H1 (cell line): Measurements from ENCODE around the gene SLC6A20. TPM values are rescaled to one million over a fixed set of nuclear protein-coding genes. Genes with fewer than 3 reads are reported as not detected.

Source experiments
- CTCF ChIA-PET: fragments of 300-600 bp; sonication (Branson Sonifier 250); formaldehyde crosslinking; loops from one replicate; lab custom pipeline; 2021; ENCODE audit not compliant: partially characterized antibody; lab: Charles Lee
- POLR2A ChIA-PET: fragments of 300-600 bp; sonication (Branson Sonifier 250); formaldehyde crosslinking; loops from one replicate; lab custom pipeline; 2021; ENCODE audit warnings: inconsistent platforms; ENCODE audit not compliant: partially characterized antibody; lab: Charles Lee
- DNase-seq, 2 experiments: peaks; one replicate each; pipeline versions ENCODE4 v3.0.0 to v3.0.0-alpha.2; 2010 to 2022; ENCODE audit warnings: low spot score in 2 of 2, low read depth in 1 of 2, mixed read lengths in 1 of 2
- FAIRE-seq: peaks from 2 replicates; lab custom pipeline; 2011; peaks lifted over from hg19 to GRCh38; lab: Jason Lieb, UNC
- H2AFZ ChIP-seq: 2 replicates; pipeline ENCODE4 v1.8.1; 2012; ENCODE audit warnings: low read length, inconsistent platforms
- H2AK5ac ChIP-seq: 2 replicates; pipeline ENCODE4 v1.6.1; 2013; ENCODE audit warnings: low read depth, low read length
- H2BK120ac ChIP-seq: replicated peaks from 2 replicates; pipeline ENCODE3; 2013; ENCODE audit warnings: low read depth, low read length, inconsistent platforms
- H2BK12ac ChIP-seq: 2 replicates; pipeline ENCODE4 v1.6.1; 2013; ENCODE audit warnings: low read depth, low read length
- H2BK15ac ChIP-seq: 2 replicates; pipeline ENCODE4 v1.6.1; 2013; ENCODE audit warnings: low read length
- H2BK20ac ChIP-seq: 2 replicates; pipeline ENCODE4 v1.6.1; 2013; ENCODE audit warnings: low read length
- H2BK5ac ChIP-seq: 2 replicates; pipeline ENCODE4 v1.6.1; 2013; ENCODE audit warnings: low read depth, low read length
- H3K14ac ChIP-seq: 2 replicates; pipeline ENCODE4 v1.6.1; 2013; ENCODE audit warnings: inconsistent platforms; ENCODE audit not compliant: insufficient read length
- H3K18ac ChIP-seq: 2 replicates; pipeline ENCODE4 v1.6.1; 2013; ENCODE audit warnings: low read length; ENCODE audit errors: extremely low read depth
- H3K23ac ChIP-seq: 2 replicates; pipeline ENCODE4 v1.6.1; 2013; ENCODE audit warnings: inconsistent platforms; ENCODE audit not compliant: insufficient read length
- H3K23me2 ChIP-seq: 2 replicates; pipeline ENCODE4 v1.6.1; 2013; ENCODE audit warnings: low read depth, low read length
- H3K27ac ChIP-seq: 2 replicates; pipeline ENCODE4 v1.6.1; 2011; ENCODE audit warnings: low read depth, low read length, inconsistent platforms
- H3K27me3 ChIP-seq, 4 experiments: replicated peaks in 1 of 4; 1 replicate in 1 of 4; 2 replicates in 3 of 4; pipeline versions ENCODE4 v1.6.1 to v1.8.1; 2011 to 2013; ENCODE audit warnings: low read length in 3 of 4, mild to moderate bottlenecking in 3 of 4, inconsistent platforms in 2 of 4, mixed read lengths in 2 of 4, moderate library complexity in 1 of 4; ENCODE audit not compliant: control insufficient read depth in 3 of 4, insufficient read depth in 3 of 4; ENCODE audit errors: extremely low read depth in 1 of 4
- H3K36me3 ChIP-seq, 4 experiments: 2 replicates each; pipeline versions ENCODE4 v1.6.1 to v1.8.1; 2011 to 2013; ENCODE audit warnings: mild to moderate bottlenecking in 4 of 4, low read length in 3 of 4, moderate library complexity in 2 of 4, control low read depth in 1 of 4, inconsistent platforms in 1 of 4; ENCODE audit not compliant: insufficient read depth in 4 of 4, control insufficient read depth in 2 of 4
- H3K4ac ChIP-seq: replicated peaks from 2 replicates; pipeline ENCODE3; 2013; ENCODE audit warnings: low read length, low read depth, mixed read lengths, inconsistent platforms; ENCODE audit not compliant: insufficient read length
- H3K4me1 ChIP-seq, 4 experiments: replicated peaks in 1 of 4; 1 replicate in 1 of 4; 2 replicates in 3 of 4; pipeline versions ENCODE4 v1.6.1 to v1.8.1; 2011 to 2013; ENCODE audit warnings: low read length in 3 of 4, inconsistent platforms in 2 of 4, mixed read lengths in 1 of 4; ENCODE audit not compliant: insufficient read depth in 4 of 4, control insufficient read depth in 3 of 4
- H3K4me2 ChIP-seq, 2 experiments: 2 replicates each; pipeline versions ENCODE4 v1.6.1 to v1.8.1; 2011 to 2013; ENCODE audit warnings: low read depth in 2 of 2, low read length in 2 of 2, control low read depth in 1 of 2, inconsistent platforms in 1 of 2, mild to moderate bottlenecking in 1 of 2; ENCODE audit not compliant: insufficient read depth in 1 of 2
- H3K4me3 ChIP-seq, 4 experiments: fragments of 200-600, 300-600 bp in 1 of 4; sonication (generic), shearing (Covaris generic), sonication (Bioruptor Twin) in 1 of 4; 2 replicates each; pipeline versions ENCODE4 v1.5.1 to v1.8.1; 2011 to 2016; ENCODE audit warnings: low read length in 4 of 4, low read depth in 3 of 4, control low read depth in 2 of 4, inconsistent platforms in 2 of 4, mild to moderate bottlenecking in 2 of 4, mixed read lengths in 1 of 4, moderate library complexity in 1 of 4; ENCODE audit not compliant: insufficient read depth in 2 of 4; ENCODE audit errors: extremely low read depth in 1 of 4
- H3K56ac ChIP-seq: replicated peaks from 2 replicates; pipeline ENCODE3; 2013; ENCODE audit warnings: low read depth, mild to moderate bottlenecking, mixed read lengths, low read length, inconsistent platforms; ENCODE audit not compliant: insufficient read length
- H3K79me1 ChIP-seq: 2 replicates; pipeline ENCODE4 v1.6.1; 2013; ENCODE audit warnings: low read depth, low read length, control low read depth
- H3K79me2 ChIP-seq, 2 experiments: 2 replicates each; pipeline versions ENCODE4 v1.6.1 to v1.8.1; 2012 to 2013; ENCODE audit warnings: low read length in 2 of 2, mild to moderate bottlenecking in 2 of 2, inconsistent platforms in 1 of 2; ENCODE audit not compliant: insufficient read depth in 2 of 2, control insufficient read depth in 1 of 2
- H3K9ac ChIP-seq, 4 experiments: replicated peaks in 1 of 4; 1 replicate in 1 of 4; 2 replicates in 3 of 4; pipeline versions ENCODE4 v1.6.1 to v1.8.1; 2011 to 2013; ENCODE audit warnings: low read depth in 3 of 4, low read length in 3 of 4, control low read depth in 2 of 4, mild to moderate bottlenecking in 2 of 4, moderate library complexity in 2 of 4, inconsistent platforms in 1 of 4; ENCODE audit errors: extremely low read depth in 1 of 4
- H3K9me3 ChIP-seq, 2 experiments: 2 replicates each; pipeline versions ENCODE4 v1.6.1 to v1.8.1; 2012 to 2013; ENCODE audit warnings: mild to moderate bottlenecking in 2 of 2, moderate library complexity in 2 of 2, control low read depth in 1 of 2, inconsistent platforms in 1 of 2, low read depth in 1 of 2, low read length in 1 of 2, mixed read lengths in 1 of 2; ENCODE audit not compliant: insufficient read depth in 2 of 2
- H4K20me1 ChIP-seq, 2 experiments: replicated peaks in 1 of 2; 2 replicates each; pipeline versions ENCODE3 to v1.8.1; 2011 to 2013; ENCODE audit warnings: inconsistent platforms in 2 of 2, low read length in 2 of 2, mild to moderate bottlenecking in 1 of 2; ENCODE audit not compliant: insufficient read depth in 2 of 2, control insufficient read depth in 1 of 2
- H4K5ac ChIP-seq: 2 replicates; pipeline ENCODE4 v1.6.1; 2013; ENCODE audit warnings: low read length, low read depth, mixed read lengths, inconsistent platforms; ENCODE audit not compliant: insufficient read length
- H4K8ac ChIP-seq: 2 replicates; pipeline ENCODE4 v1.8.0; 2013; ENCODE audit warnings: mild to moderate bottlenecking, moderate library complexity, low read length, inconsistent platforms; ENCODE audit not compliant: insufficient read depth; ENCODE audit errors: extremely low read depth
- H4K91ac ChIP-seq: replicated peaks from 2 replicates; pipeline ENCODE3; 2013; ENCODE audit warnings: low read length, mixed read lengths, inconsistent platforms; ENCODE audit not compliant: insufficient read length
- EGR1 ChIP-seq: IDR thresholded peaks from 2 replicates; pipeline ENCODE4 v1.6.1; 2011; ENCODE audit warnings: low read depth, low read length, borderline replicate concordance
- FOSL1 ChIP-seq: IDR thresholded peaks from 2 replicates; pipeline ENCODE4 v1.6.1; 2011; ENCODE audit warnings: mild to moderate bottlenecking, low read depth, low read length, moderate library complexity; ENCODE audit not compliant: insufficient read depth
- MAFK ChIP-seq: IDR thresholded peaks from 2 replicates; pipeline ENCODE4 v1.6.1; 2012; ENCODE audit warnings: low read depth, mild to moderate bottlenecking, improper control_type of control experiment, low read length
- NANOG ChIP-seq: IDR thresholded peaks from 2 replicates; pipeline ENCODE4 v1.6.1; 2011; ENCODE audit warnings: low read length, low read depth, mild to moderate bottlenecking, inconsistent platforms; ENCODE audit not compliant: insufficient read depth, poor library complexity, severe bottlenecking
- POLR2AphosphoS5 ChIP-seq: IDR thresholded peaks from 2 replicates; pipeline ENCODE4 v1.6.1; 2011; ENCODE audit warnings: low read depth, low read length
- RBBP5 ChIP-seq: IDR thresholded peaks from 2 replicates; pipeline ENCODE4 v1.7.1; 2012; ENCODE audit warnings: low read depth, mild to moderate bottlenecking, inconsistent platforms, low read length, moderate library complexity, borderline replicate concordance
- SP2 ChIP-seq: IDR thresholded peaks from 2 replicates; pipeline ENCODE4 v1.6.1; 2012; ENCODE audit warnings: mild to moderate bottlenecking, low read length, inconsistent platforms
- TCF12 ChIP-seq: IDR thresholded peaks from 2 replicates; pipeline ENCODE4 v1.6.1; 2011; ENCODE audit warnings: low read depth, mild to moderate bottlenecking, low read length
- TEAD4 ChIP-seq: IDR thresholded peaks from 2 replicates; pipeline ENCODE4 v1.6.1; 2012; ENCODE audit warnings: low read depth, low read length, inconsistent platforms, mixed read lengths
- ZNF274 ChIP-seq: IDR thresholded peaks from 2 replicates; pipeline ENCODE4 v1.7.0; 2012; ENCODE audit warnings: low read length, borderline replicate concordance; ENCODE audit errors: extremely low read depth
- WGBS, 2 experiments: shearing (Covaris generic) in 1 of 2; methylation state at CpG; one replicate each; pipeline versions ENCODE4 v1.1.6 to v1.1.7; 2013 to 2015; ENCODE audit warnings: low lambda C conversion rate in 2 of 2, mixed read lengths in 2 of 2, inconsistent platforms in 1 of 2, low coverage in 1 of 2, missing lambda C conversion rate in 1 of 2; ENCODE audit not compliant: insufficient replicate concordance in 2 of 2, insufficient coverage in 1 of 2, insufficient read length in 1 of 2; ENCODE audit errors: extremely low coverage in 1 of 2, missing lambda C conversion rate in 1 of 2; 5-methylcytosine and 5-hydroxymethylcytosine counted together
- polyA plus RNA-seq, 7 experiments: library from polyadenylated mRNA; depleted of rRNA in 3 of 7; stranded (reverse) in 5 of 7; unstranded in 2 of 7; fragments of >200 nt in 5 of 7; fragments of 200-250 nt in 2 of 7; gene quantifications; 1 replicate in 5 of 7; 2 replicates in 1 of 7; 4 replicates in 1 of 7; pipeline versions ENCODE4 v1.2.1 to v1.2.3, GENCODE V29; 2011 to 2013; ENCODE audit warnings: missing spikeins in 2 of 7, mixed read lengths in 2 of 7
- total RNA-seq: library from RNA; stranded (reverse); fragmentation: NEBNext Ultra II Directional; extraction: Animal tissue kit (Norgen Biotek cat#: 25700); gene quantifications from 2 replicates; pipeline ENCODE4 v1.2.1, GENCODE V29; 2021

SLC6A20 gene
- total and polyA plus RNA-seq, 2 of the 8 experiments (the other 6 are each of a cell fraction or from before 2014, with no cell fraction given), result 0.05 TPM; not detected in 1

DNA sequence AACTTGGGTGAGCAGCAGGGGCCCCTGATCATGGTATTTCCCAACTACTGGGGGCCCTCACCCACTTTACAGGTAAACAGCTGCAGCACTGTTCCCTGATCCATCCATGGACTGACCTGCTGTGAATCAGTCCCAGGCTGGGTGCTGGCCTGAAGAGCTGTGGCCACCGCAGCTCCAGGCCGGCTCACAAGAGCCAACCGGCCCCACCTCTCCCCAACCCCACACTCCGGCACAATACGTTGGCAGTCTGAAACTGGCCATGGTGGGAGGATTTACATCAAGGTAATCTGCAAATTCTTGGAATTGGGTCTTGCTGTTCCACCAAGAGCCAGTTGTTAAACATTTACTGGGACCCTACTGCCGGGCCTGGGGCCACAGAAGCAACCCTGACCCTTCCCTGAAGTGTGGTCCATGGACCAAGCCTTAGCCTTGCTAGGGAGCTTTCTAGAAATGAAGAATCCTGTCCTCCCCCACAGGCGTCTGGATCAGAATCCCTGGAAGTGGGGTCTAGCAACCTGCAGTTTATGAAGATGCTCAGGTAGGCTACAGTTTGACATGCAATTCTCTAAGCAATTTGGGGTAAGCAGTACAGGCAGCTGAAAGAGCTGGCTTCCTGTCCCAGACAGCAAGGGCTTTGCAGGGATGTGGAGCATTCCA, 3.7 kb downstream of the SLC6A20 start:
- Histone ChIP-seq H3K4me2 (no peak overlapping the region), H3K4me1 (peaks cover 0 to 3% (median 0%) of the 10 kb centered on the region in 4 experiments; a peak in 2 of 7 replicates), H4K91ac (no peak overlapping the region), H3K79me2 (no peaks in the 10 kb centered on the region), H3K9me3 (0 out of 4 replicates have a peak, but pooled peaks cover 0 to 3% of the 10 kb centered on the region in 2 experiments), H2AK5ac (no peak overlapping the region), H2BK15ac (no peak overlapping the region), H3K23ac (no peak overlapping the region), H2BK120ac (no peak overlapping the region), H4K8ac (no peak overlapping the region), H3K27me3 (peaks cover 22 to 40% (median 35%) of the 10 kb centered on the region in 4 experiments), H3K23me2 (peaks cover 2% of the 10 kb centered on the region; the same call in 1 of the 2 replicates), H3K14ac (no peak overlapping the region), H3K18ac (no peak overlapping the region), H4K5ac (no peak overlapping the region), H2AFZ (no peak overlapping the region), H3K9ac (no peak overlapping the region), H2BK12ac (no peak overlapping the region), H4K20me1 (peaks cover 0 to 2% of the 10 kb centered on the region in 2 experiments), H3K56ac (no peak overlapping the region), H3K4me3 (no peak overlapping the region), H3K4ac (no peak overlapping the region)
- CTCF ChIA-PET, result interaction anchor here (0.6 to 1.5 kb wide), 2 partner anchors 196 to 756 kb away, joined by 3 read pairs; no protein-coding TSS in a partner anchor
- 89% methylated on average over 7 of the region's 7 CpGs; no CpG with 5 or more reads in 1 of the 2 experiments for WGBS, 2 experiments
- DNase-seq, result no peak
- POLR2A ChIA-PET, result no interaction called here
- no peak for TF ChIP-seq EGR1
- no peak for TF ChIP-seq RBBP5
- TF ChIP-seq SP2, result no peak
- TF ChIP-seq TCF12, result no peak
- TF ChIP-seq POLR2AphosphoS5, result no peak
- TF ChIP-seq TEAD4, result no peak
- no peak for TF ChIP-seq FOSL1
- no peak for TF ChIP-seq MAFK
- TF ChIP-seq NANOG, result no peak
- TF ChIP-seq ZNF274, result no peak
- TF ChIP-seq, all 59 proteins: peak for 0
- no peak overlapping the region for H2BK20ac ChIP-seq
- H3K36me3 ChIP-seq, result no peaks in the 10 kb centered on the region
- H3K27ac ChIP-seq, result no peak overlapping the region
- no peak overlapping the region for H2BK5ac ChIP-seq
- H3K79me1 ChIP-seq, result no peaks in the 10 kb centered on the region
- no peak for FAIRE-seq
